MG63 (cell line): Measurements from ENCODE around the gene RPL28. TPM values are rescaled to one million over a fixed set of nuclear protein-coding genes. Genes with fewer than 3 reads are reported as not detected.

Source experiments
- DNase-seq: peaks from one replicate; pipeline ENCODE4 v3.0.0-alpha.2; 2020
- H3K27me3 ChIP-seq: fragments of 250-450 bp; sonication (Bioruptor Pico); 2 replicates; pipeline ENCODE4 v1.5.1; 2020; ENCODE audit warnings: mild to moderate bottlenecking, moderate library complexity
- H3K36me3 ChIP-seq: fragments of 250-450 bp; sonication (Bioruptor Pico); 2 replicates; pipeline ENCODE4 v1.5.1; 2020; ENCODE audit warnings: mild to moderate bottlenecking, moderate library complexity
- H3K4me3 ChIP-seq: fragments of 250-450 bp; sonication (Bioruptor Pico); 2 replicates; pipeline ENCODE4 v1.5.1; 2020; ENCODE audit warnings: mild to moderate bottlenecking, moderate library complexity
- H3K9me3 ChIP-seq: fragments of 250-450 bp; sonication (Bioruptor Pico); 2 replicates; pipeline ENCODE4 v1.5.1; 2020; ENCODE audit warnings: mild to moderate bottlenecking, moderate library complexity
- total RNA-seq: library from RNA; depleted of rRNA; stranded (reverse); fragments of >200 nt; shearing (Covaris generic); gene quantifications from 2 replicates; pipeline ENCODE4 v1.2.3, GENCODE V29; 2014; ENCODE audit warnings: low replicate concordance

RPL28 gene
- total RNA-seq, 1 experiment from 2014 or later: 409 TPM

DNA sequence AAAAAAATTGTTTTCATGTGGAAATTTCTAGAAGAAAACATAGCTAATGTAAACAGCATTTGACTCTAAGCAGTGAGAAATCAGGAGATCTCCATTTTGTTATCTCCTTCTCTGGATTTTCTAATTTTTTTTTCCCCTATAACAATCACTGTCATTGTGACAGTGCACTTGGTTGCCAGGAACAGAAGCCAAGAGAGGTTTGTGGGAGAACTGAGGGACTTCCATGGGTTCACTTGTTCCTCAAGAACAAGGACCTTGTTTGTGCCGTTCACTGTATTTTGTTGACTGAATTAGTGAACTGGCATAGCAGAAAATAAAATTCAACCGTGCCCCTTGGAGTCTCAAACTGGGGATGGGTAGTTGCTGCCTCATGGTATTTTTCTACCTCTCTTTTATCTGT is 40.3 kb downstream of the RPL28 start:
- H3K36me3 ChIP-seq: no peaks in the 10 kb centered on the region
- no peak for DNase-seq
- H3K9me3 ChIP-seq: no peaks in the 10 kb centered on the region
- H3K27me3 ChIP-seq: peaks cover 9% of the 10 kb centered on the region; the same call in 1 of the 2 replicates
- H3K4me3 ChIP-seq: no peak overlapping the region

DNA sequence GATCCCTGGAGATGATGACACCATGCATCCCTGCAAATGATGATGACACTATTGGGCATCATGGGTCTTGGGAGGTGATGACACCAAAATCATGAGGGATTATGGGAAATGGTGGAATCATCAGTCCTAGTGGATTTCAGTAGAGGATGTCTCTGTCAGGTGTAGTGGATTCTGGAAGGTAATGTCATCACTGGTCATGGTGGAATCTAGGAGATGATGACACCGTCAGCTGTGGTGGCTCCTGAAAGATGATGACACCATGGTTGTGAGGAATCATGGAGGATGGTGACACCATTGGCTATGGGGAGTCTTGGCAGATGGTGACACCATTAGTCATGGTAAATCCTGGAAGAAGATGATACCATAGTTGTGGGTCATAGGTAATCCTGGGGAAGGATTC is 45.5 kb downstream of the RPL28 start:
- H3K36me3 ChIP-seq: no peaks in the 10 kb centered on the region
- H3K27me3 ChIP-seq: peaks cover 6% of the 10 kb centered on the region; the same call in 1 of the 2 replicates
- no peak for DNase-seq
- H3K4me3 ChIP-seq: no peak overlapping the region
- no peaks in the 10 kb centered on the region for H3K9me3 ChIP-seq

DNA sequence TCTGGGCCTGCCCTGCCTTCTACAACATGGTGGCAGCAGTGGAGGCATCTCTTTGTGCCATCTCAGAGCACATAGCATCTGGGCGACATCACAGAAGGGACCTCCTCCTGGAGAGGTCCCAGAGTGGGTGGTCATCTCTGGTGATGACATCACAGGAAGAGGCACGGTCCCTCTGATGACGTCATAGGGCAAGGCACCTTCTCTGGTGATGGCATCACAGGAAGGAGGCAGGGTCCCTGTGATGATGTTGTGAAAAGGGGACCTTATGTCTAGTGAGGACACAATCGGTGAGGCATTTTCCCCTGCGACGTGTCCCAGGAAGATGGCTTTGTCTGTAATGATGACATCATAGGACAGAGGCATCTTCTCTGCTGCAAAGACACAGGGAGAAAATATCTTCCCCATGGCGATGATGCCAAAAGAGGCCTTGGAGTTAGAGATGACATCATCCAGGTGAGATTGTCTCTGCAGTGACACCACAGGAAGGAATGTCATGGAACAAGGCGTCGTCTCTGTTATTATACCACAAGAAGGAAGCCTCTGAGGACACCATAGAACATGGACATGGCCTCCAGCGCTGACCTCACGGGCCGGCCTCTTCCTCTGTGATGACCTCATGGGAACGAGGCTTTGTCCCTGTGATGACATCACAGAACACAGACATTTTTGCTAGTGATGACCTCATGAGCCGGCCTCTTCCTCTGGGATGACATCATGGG is 46.7 kb downstream of the RPL28 start:
- H3K9me3 ChIP-seq: no peaks in the 10 kb centered on the region
- DNase-seq: no peak

DNA sequence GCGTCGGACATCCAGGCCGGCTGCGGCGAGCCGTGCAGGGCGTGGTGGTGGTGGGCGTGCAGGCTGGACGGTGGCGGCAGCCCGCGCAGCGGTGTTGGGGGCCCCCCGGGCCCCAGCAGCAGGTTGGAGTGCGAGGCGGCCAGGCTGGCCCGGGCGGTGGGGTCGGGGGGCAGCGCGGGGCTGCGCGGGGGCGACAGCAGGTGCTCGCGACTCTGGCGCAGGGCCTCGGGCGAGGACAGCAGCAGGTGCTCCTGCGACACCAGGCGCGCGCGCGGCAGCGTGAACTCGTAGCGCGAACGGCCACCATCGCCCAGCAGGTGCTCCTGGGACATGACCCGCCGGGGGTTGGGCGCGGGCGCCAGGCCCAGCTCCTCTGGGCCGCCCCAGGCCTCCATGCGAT is 47.6 kb downstream of the RPL28 start:
- no peak for DNase-seq
- Histone ChIP-seq H3K4me3 (no peak overlapping the region), H3K36me3 (no peaks in the 10 kb centered on the region), H3K27me3 (peaks cover 16% of the 10 kb centered on the region), H3K9me3 (no peaks in the 10 kb centered on the region)

More for the DNA sequence above, 46.7 kb downstream of the RPL28 start:
- Histone ChIP-seq H3K4me3 (no peak overlapping the region), H3K27me3 (peaks cover 14% of the 10 kb centered on the region), H3K36me3 (no peaks in the 10 kb centered on the region)

DNA sequence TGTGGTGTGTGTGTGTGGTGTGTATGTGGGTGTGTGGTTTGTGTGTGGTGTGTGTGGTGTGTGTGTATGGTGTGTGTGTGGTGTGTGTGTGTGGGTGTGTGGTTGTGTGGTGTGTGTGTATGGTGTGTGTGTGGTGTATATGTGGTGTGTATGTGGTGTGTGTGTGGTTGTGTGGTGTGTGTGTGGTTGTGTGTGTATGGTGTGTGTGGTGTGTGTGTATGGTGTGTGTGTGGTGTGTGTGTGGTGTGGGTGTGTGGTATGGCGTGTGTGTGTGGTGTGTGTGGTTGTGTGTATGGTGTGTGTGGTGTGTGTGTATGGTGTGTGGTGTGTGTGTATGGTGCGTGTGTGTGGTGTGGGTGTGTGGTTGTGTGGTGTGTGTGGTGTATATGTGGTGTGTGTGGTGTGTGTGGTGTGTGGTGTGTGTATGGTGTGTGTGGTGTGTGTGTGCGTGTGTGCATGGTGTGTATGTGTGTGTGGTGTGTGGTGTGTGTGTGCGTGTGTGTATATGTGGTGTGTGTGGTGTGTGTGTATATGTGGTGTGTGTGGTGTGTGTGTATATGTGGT is 48.7 kb downstream of the RPL28 start:
- H3K9me3 ChIP-seq: no peaks in the 10 kb centered on the region

DNA sequence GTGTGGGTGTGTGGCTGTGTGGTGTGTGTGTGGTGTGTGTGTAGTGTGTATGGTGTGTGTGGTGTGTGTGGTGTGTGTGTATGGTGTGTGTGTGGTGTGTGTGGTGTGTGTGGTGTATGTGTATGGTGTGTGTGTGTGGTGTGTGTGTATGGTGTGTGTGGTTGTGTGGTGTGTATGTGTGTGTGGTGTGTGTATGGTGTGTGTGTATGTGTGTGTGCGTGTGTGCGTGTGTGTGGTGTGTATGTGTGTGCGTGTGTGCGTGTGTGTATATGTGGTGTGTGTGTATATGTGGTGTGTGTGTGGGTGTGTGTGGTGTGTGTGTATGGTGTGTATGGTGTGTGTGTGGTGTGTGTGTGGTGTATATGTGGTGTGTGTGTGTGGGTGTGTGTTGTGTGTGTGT is 49.3 kb downstream of the RPL28 start:
- H3K9me3 ChIP-seq: no peaks in the 10 kb centered on the region
- H3K27me3 ChIP-seq: peaks cover 19% of the 10 kb centered on the region
- DNase-seq: no peak
- no peaks in the 10 kb centered on the region for H3K36me3 ChIP-seq
- H3K4me3 ChIP-seq: no peak overlapping the region

More for the DNA sequence above, 48.7 kb downstream of the RPL28 start:
- Histone ChIP-seq H3K27me3 (peaks cover 19% of the 10 kb centered on the region), H3K36me3 (no peaks in the 10 kb centered on the region), H3K4me3 (no peak overlapping the region)
- DNase-seq: no peak

DNA sequence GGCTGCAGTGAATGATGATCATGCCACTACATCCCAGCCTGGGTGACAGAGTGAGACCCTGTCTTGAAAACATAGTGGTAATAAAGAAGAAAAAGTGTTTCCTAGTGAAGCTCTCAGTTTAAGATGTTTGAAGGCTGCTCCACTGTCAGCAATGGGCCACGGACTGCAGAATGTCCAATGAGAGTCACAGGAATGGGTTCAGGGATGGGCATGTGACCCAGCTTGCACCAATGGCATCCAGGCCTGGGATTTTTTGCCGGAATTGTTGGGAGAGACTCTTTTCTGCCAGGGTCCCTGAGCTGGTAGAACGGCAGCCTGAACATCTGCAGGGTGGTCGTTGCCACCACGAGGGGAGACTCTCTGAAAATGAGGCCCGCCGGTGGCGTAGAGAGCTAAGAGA is 51.1 kb downstream of the RPL28 start:
- Histone ChIP-seq H3K9me3 (no peaks in the 10 kb centered on the region), H3K27me3 (peaks cover 35% of the 10 kb centered on the region), H3K4me3 (no peak overlapping the region), H3K36me3 (no peaks in the 10 kb centered on the region)
- DNase-seq: no peak

DNA sequence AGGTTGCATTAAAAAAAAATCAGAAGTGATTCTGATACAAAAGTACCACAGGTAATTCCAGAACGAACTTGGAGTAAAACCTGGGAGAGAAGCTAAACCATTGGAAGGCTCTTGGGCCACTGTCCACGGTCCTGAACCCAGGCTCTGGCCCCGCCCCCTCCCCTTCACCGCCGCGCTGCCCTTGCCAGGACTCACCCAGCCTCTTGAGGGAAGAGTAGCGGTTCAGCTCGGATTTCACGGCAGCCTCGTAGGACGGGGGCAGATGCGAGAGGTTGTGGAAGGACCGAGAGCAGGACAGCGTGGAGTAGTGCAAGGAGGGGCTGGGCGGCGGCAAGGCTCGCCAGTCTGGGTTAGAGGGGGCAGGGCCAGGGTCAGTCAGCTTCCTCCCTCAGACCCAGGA is 51.7 kb downstream of the RPL28 start:
- Histone ChIP-seq H3K4me3 (no peak overlapping the region), H3K36me3 (no peaks in the 10 kb centered on the region), H3K27me3 (peaks cover 38% of the 10 kb centered on the region), H3K9me3 (no peaks in the 10 kb centered on the region)
- peak; percentile 67 for DNase-seq

DNA sequence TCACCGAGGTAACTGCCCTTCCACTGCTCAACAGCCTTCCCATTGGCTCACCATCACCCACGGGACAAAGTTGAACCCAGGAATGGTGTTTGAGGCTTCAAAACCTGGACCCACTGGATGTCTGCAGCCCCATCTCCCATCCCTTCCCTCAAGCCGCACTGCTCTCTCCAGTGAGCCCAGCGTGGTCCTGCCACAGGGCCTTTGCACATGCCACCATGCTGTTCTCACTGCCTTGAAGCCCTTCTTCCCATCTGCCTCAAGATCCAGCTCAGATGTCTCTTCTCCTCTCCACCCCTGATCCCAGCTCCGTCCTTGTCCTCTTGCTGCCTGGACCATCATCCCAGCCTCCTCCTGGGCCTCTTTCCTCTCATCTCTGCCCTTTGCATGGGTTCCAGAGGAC is 53.3 kb downstream of the RPL28 start:
- no peak for DNase-seq
- Histone ChIP-seq H3K36me3 (no peaks in the 10 kb centered on the region), H3K4me3 (no peak overlapping the region), H3K9me3 (no peaks in the 10 kb centered on the region), H3K27me3 (peaks cover 48% of the 10 kb centered on the region)

DNA sequence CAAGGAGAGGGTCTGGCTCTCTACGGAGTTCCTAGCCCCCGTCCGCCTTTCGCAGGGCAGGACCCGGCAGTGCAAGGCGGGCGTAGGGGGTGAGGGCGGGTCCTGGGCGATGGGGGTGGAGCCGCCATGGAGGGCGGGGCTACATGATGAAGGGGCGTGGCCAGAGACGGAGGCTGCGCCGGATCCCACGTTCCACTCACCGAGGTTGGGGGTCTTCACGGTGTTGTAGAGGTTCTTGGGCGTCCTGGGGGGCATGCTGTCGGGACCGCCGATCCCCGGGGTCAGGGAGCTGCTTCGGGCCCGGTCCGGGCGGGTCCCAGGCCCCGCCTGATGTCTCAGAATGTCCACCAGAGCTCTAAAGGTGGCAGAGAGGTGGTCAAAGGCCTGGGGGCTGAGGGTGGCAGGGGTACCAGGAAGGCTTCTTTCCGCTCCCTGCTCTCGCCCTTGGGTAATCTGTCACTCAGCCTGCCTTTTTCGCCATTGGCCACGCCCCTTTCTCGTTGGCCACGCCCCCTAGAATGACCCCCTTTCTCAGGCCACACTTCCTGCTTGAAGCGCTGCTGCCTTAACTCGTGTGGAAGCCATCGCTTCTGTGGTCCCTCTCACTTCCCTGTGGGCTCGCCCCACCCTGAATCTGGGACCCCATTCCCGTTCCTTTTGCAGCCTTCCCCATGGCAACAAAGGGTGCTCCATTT is 54.8 kb downstream of the RPL28 start:
- no peak for DNase-seq
- Histone ChIP-seq H3K27me3 (peaks cover 63% of the 10 kb centered on the region), H3K36me3 (no peaks in the 10 kb centered on the region), H3K9me3 (no peaks in the 10 kb centered on the region), H3K4me3 (no peak overlapping the region)

DNA sequence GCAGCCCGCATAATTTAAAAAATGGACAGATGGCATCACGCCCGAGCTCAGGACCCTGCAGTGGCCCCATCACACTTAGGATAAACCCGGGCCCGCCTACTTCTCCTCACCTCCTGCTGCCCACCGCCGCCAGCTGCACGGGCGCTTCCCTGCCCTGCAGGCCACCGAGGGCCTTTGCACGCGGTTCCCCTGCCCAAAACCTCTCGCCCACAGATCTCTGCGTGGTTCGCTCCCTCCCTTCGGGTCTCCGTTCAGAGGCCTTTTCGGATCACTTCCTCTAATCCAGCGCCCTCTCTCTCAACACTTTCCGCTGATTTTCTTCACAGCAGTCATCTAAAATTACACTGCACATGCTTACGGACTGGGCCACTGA is 55.6 kb downstream of the RPL28 start:
- Histone ChIP-seq H3K9me3 (no peaks in the 10 kb centered on the region), H3K27me3 (peaks cover 66% of the 10 kb centered on the region)
- DNase-seq: no peak

DNA sequence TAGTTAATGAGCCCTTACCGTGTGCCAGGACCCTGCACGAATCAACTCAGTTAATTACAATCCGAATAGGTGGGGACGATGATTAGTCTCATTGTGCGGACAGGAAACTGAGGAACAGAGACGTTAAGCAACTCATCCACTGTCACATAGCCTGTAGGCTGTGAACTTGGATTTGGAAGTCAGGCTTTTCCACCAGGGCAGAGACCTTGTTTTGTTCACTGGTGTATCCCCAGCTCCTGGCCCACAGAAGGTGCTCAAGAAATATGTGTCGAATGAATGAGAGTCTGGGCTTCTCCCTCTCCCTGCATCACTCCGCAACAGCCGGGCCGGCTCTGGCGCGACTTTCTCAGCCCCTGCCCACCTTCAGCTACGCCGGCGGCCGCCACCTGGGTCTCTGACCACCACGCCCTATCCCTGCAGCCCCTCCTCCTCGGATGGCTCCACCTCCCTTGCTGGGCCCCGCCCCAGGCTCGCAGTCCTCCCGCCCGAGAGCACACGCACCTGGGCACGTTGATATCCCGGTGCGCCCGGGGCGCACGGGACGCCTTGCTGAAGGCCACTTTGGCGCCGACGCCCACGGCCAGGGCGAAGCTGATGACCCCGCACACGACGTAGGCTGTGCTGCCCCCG is 56.1 kb downstream of the RPL28 start:
- peaks cover 65% of the 10 kb centered on the region for H3K27me3 ChIP-seq
- H3K4me3 ChIP-seq: no peak overlapping the region
- DNase-seq: no peak

More for the DNA sequence above, 55.6 kb downstream of the RPL28 start:
- Histone ChIP-seq H3K4me3 (no peak overlapping the region), H3K36me3 (no peaks in the 10 kb centered on the region)

DNA sequence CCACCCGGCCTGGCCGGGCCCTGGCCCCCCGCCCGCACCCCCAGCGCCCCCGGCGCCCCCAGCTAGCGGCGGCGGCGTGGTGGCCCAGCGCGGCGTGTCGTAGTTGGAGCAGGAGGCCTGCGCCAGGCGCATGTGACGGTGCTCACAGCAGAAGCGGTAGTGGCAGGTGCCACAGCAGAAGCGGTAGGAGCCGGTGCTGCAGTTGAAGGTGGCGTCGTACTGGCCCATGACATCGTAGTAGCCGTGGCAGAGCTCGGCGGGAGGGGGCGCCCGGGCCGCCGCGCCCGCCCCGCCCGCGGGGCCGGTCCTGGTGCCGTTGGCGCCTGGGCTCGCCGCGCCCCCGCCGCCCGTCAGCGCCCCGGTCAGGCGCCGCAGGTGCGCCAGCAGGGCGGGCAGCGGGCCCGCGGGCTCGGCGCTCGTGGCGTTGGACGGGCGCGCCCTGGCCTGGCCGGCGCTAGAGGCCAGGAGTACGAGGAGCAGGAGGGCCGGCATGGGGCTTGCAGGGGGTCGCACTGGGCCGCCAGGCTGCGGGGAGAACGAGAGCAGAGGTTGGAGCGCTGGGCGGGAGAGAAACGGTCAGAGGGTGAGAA is 56.7 kb downstream of the RPL28 start:
- H3K4me3 ChIP-seq: no peak overlapping the region
- no peaks in the 10 kb centered on the region for H3K9me3 ChIP-seq
- no peaks in the 10 kb centered on the region for H3K36me3 ChIP-seq
- no peak for DNase-seq
- H3K27me3 ChIP-seq: peaks cover 63% of the 10 kb centered on the region

More for the DNA sequence above, 56.1 kb downstream of the RPL28 start:
- Histone ChIP-seq H3K9me3 (no peaks in the 10 kb centered on the region), H3K36me3 (no peaks in the 10 kb centered on the region)

DNA sequence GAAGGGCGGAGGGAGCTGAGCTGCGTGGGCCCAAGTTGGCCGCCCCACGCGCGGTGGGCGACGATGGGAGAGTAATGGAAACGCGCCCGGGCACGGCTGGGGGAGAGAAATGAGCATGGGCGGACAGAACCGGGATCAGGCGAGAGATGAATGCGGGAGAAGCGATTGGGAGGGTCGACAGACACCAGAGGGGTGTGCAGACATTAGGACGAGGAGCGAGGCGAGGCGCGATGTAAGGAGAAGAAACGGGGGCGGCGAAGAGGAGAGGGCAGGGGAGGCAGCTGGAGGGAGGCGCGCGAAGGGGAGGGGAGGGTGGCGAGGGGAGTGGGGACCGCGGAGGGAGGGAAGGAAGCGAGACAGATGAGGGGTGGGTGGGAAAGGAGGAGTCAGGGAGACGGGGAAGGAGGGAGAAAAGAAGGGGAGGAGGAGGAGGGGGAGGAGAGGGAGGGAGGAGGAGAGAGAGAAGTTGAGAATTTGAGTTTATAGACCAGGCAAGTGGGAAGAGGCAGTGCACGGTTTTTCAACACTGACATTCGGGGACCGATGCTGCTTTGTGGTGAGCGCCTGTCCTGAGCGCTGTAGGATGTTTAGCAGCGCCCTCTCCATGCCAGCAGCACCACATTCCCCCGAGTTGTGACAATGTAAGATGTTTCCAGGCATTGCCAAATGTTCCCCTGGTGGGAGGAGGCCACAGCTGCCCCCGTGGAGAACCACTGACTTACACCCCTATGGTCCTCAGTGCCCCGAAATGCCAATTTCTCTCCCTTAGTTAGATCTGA is 57.5 kb downstream of the RPL28 start, which contains the start of gene SHISA7:
TSS of gene SHISA7 (minus strand) at position 256 of the 779 bp plus-strand sequence. CDS start 437 bp downstream, outside the sequence.
- no peaks in the 10 kb centered on the region for H3K36me3 ChIP-seq
- H3K27me3 ChIP-seq: peaks cover 61% of the 10 kb centered on the region
- H3K4me3 ChIP-seq: no peak within 1 kb of the TSS
- H3K9me3 ChIP-seq: no peaks in the 10 kb centered on the region
- DNase-seq: no peak

DNA sequence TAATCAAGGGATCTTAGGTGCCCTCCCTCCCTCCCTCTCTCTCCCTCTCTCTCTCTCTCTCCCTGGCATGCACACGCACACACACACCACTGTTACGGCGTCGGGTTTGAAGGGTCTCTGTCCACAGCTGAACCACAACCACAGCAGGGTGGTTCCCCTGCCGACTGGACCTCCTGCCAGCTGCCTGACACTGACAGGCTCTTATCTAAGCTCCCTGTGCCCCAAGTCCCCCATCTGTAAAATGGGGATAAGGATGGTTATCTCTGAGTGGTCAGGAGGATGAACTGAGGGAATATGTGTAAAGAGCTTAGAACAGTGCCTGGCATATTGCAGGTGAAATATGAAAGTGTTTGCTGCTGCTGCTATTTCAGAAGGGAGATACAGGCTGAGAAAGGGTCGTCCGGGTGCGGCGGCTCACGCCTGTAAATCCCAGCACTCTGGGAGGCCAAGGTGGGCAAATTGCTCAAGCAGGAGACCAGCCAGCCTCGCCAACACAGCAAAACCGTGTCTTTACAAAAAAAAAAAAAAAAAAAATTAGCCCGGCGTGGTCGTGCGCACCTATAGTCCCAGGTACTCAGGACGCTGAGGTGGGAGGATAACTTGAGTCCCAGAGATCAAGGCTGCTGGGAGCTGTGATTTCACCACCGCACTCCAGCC is 58.2 kb downstream of the RPL28 start:
- no peaks in the 10 kb centered on the region for H3K36me3 ChIP-seq
- H3K27me3 ChIP-seq: peaks cover 61% of the 10 kb centered on the region
- DNase-seq: no peak
- no peaks in the 10 kb centered on the region for H3K9me3 ChIP-seq
- H3K4me3 ChIP-seq: no peak overlapping the region

DNA sequence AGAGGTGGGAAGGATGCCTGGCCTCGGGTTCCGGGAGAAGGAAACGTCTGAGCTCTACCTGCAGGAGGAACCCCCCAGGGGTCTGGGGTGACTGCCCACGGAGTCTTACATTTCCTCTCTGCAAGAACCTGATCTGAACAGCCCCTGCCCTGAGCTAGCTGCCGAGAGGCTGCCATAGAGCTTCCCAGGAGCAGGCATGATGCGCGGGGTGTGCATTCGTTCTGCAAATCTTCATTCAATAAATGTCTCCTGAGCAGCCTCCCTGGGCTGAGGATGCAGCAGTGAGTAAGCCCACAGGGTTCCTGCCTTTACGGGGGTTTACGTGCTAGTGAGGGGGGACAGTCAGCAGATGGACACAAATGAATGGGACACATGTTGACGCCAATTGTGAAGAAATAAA is 58.9 kb downstream of the RPL28 start:
- no peaks in the 10 kb centered on the region for H3K36me3 ChIP-seq
- no peaks in the 10 kb centered on the region for H3K9me3 ChIP-seq
- H3K4me3 ChIP-seq: no peak overlapping the region
- H3K27me3 ChIP-seq: peaks cover 60% of the 10 kb centered on the region
- DNase-seq: no peak
